Panc1 (cell line): ENCODE data around the gene COL11A1.

Experiments
- POLR2AphosphoS5 ChIP-seq: IDR thresholded peaks from 2 replicates; pipeline ENCODE4 v1.6.1; 2012; ENCODE audit warnings: mild to moderate bottlenecking, low read depth, low read length, moderate library complexity
- SIN3A ChIP-seq: IDR thresholded peaks from 2 replicates; pipeline ENCODE4 v1.6.1; 2012; ENCODE audit warnings: low read depth, mild to moderate bottlenecking, low read length, moderate library complexity, borderline replicate concordance; ENCODE audit not compliant: insufficient read depth
- TCF7L2 ChIP-seq: IDR thresholded peaks from 2 replicates; pipeline ENCODE4 v1.6.1; 2011; ENCODE audit warnings: mild to moderate bottlenecking, low read depth, low read length, inconsistent platforms
- TF ChIP-seq, protein P1 (sequence below): fragments of 450-650 bp; IDR thresholded peaks from 2 replicates; pipeline ENCODE4 v1.5.1; 2017; ENCODE audit warnings: mild to moderate bottlenecking

DNA sequence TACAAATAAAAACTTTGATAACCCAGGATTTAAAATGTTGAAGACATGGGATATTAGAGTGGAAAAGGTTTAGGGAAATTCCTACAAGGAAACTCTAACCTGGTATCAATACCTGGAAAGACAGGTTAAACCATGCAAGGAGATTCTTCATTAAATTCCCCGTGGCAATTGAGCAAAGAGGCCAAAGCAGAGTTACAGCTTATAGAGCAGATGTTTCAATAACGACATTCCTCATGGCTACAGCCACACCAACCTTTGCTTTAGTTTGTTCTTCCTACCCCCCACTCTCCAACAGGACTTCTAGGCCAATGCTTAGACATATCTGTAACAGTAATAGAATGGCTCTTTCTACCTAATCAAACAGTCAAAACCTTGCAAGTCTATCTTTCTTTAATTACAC, 271.3 kb downstream of the COL11A1 start:
- TF ChIP-seq, protein P1, sequence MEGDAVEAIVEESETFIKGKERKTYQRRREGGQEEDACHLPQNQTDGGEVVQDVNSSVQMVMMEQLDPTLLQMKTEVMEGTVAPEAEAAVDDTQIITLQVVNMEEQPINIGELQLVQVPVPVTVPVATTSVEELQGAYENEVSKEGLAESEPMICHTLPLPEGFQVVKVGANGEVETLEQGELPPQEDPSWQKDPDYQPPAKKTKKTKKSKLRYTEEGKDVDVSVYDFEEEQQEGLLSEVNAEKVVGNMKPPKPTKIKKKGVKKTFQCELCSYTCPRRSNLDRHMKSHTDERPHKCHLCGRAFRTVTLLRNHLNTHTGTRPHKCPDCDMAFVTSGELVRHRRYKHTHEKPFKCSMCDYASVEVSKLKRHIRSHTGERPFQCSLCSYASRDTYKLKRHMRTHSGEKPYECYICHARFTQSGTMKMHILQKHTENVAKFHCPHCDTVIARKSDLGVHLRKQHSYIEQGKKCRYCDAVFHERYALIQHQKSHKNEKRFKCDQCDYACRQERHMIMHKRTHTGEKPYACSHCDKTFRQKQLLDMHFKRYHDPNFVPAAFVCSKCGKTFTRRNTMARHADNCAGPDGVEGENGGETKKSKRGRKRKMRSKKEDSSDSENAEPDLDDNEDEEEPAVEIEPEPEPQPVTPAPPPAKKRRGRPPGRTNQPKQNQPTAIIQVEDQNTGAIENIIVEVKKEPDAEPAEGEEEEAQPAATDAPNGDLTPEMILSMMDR = no peak
- no peak for TF ChIP-seq SIN3A
- no peak for TF ChIP-seq POLR2AphosphoS5
- TF ChIP-seq TCF7L2 = no peak
